Right atrium auricular region (tissue), 2 donors: ENCODE results near the gene B4GALT3. TPM values are rescaled to one million over a fixed set of nuclear protein-coding genes. Genes with fewer than 3 reads are reported as not detected.

Source experiments
- DNase-seq: peaks from one replicate; pipeline ENCODE4 v3.0.0-alpha.2; 2019; ENCODE audit warnings: low spot score
- H3K27ac ChIP-seq, 2 donors: fragments of 200-600 bp; sonication (generic); 1 replicate in 1 of 2; 2 replicates in 1 of 2; pipeline ENCODE4 v1.5.1; 2016 to 2019
- H3K27me3 ChIP-seq, 2 donors: fragments of 200-600 bp; sonication (generic); one replicate each; pipeline versions ENCODE4 v1.5.1 to v1.6.0; 2017 to 2019
- H3K36me3 ChIP-seq: fragments of 200-600 bp; sonication (generic); one replicate; pipeline ENCODE4 v1.5.1; 2016
- H3K4me1 ChIP-seq, 2 donors: fragments of 200-600 bp; sonication (generic); one replicate each; pipeline versions ENCODE4 v1.5.1 to v1.6.0; 2017 to 2019
- H3K4me3 ChIP-seq, 2 donors: fragments of 200-600 bp; sonication (generic); 1 replicate in 1 of 2; 2 replicates in 1 of 2; pipeline ENCODE4 v1.5.1; 2017 to 2019; ENCODE audit warnings: mild to moderate bottlenecking in 1 of 2, moderate library complexity in 1 of 2
- H3K9me3 ChIP-seq, 2 donors: fragments of 200-600 bp; sonication (generic); one replicate each; pipeline ENCODE4 v1.5.1; 2019
- CTCF ChIP-seq, 2 donors: fragments of 200-600 bp; sonication (generic); IDR thresholded peaks; one replicate each; pipeline ENCODE4 v1.5.1; 2019; ENCODE audit warnings: antibody characterized with exemption in 2 of 2
- total RNA-seq, 2 donors: library from RNA; depleted of rRNA; stranded (reverse); fragments of >200 nt; gene quantifications; one replicate each; pipeline ENCODE4 v1.1.0, GENCODE V29; 2016

Gene B4GALT3
- total RNA-seq, 2 donors from 2014 or later, result 24.3 to 32.7 TPM

GRCh38 chr1:161196111-161196510, 18.8 kb upstream of the B4GALT3 start:
- H3K4me3 ChIP-seq, result peak overlapping the region; percentile 48 to 55
- no peaks in the 10 kb centered on the region for H3K9me3 ChIP-seq
- H3K36me3 ChIP-seq, result peaks cover 40% of the 10 kb centered on the region
- H3K27me3 ChIP-seq, result no peaks in the 10 kb centered on the region
- DNase-seq, result no peak
- H3K27ac ChIP-seq, result peak overlapping the region; percentile 93 to 99
- TF ChIP-seq CTCF (IDR thresholded peaks at IDR 0.05), result no peak
- H3K4me1 ChIP-seq, result peaks cover 0 to 78% of the 10 kb centered on the region in 2 donors

GRCh38 chr1:161195171-161195570, 17.9 kb upstream of the B4GALT3 start:
- no peak for TF ChIP-seq CTCF (IDR thresholded peaks at IDR 0.05)
- H3K9me3 ChIP-seq, result no peaks in the 10 kb centered on the region
- H3K36me3 ChIP-seq, result peaks cover 45% of the 10 kb centered on the region
- peak overlapping the region in 1 of 2 donors; percentile 99 for H3K27ac ChIP-seq
- DNase-seq, result no peak
- H3K27me3 ChIP-seq, result no peaks in the 10 kb centered on the region
- H3K4me3 ChIP-seq, result peak overlapping the region; percentile 48 to 55
- peaks cover 0 to 68% of the 10 kb centered on the region in 2 donors for H3K4me1 ChIP-seq

- H3K4me3 ChIP-seq, result peak overlapping the region; percentile 5 to 23
- no peaks in the 10 kb centered on the region for H3K9me3 ChIP-seq
- peaks cover 45% of the 10 kb centered on the region for H3K36me3 ChIP-seq
- H3K27me3 ChIP-seq, result no peaks in the 10 kb centered on the region
- no peak for TF ChIP-seq CTCF (IDR thresholded peaks at IDR 0.05)
- no peak for DNase-seq
- H3K4me1 ChIP-seq, result peaks cover 0 to 53% of the 10 kb centered on the region in 2 donors
- H3K27ac ChIP-seq, result peak overlapping the region; percentile 29 to 33
Observed at GRCh38 chr1:161193561-161194235, 16.4 kb upstream of the B4GALT3 start.

GRCh38 chr1:161192476-161193465, 15.5 kb upstream of the B4GALT3 start:
- TF ChIP-seq CTCF (IDR thresholded peaks at IDR 0.05), result peak; percentile 78 to 91
- Histone ChIP-seq H3K27me3 (no peaks in the 10 kb centered on the region), H3K4me1 (peaks cover 0 to 44% of the 10 kb centered on the region in 2 donors), H3K9me3 (no peaks in the 10 kb centered on the region), H3K36me3 (peaks cover 45% of the 10 kb centered on the region), H3K27ac (peak overlapping the region; percentile 29 to 33), H3K4me3 (no peak overlapping the region)
- no peak for DNase-seq

- no peak for DNase-seq
- no peak for TF ChIP-seq CTCF (IDR thresholded peaks at IDR 0.05)
- peaks cover 45% of the 10 kb centered on the region for H3K36me3 ChIP-seq
- no peaks in the 10 kb centered on the region for H3K27me3 ChIP-seq
- peaks cover 0 to 36% of the 10 kb centered on the region in 2 donors for H3K4me1 ChIP-seq
- no peak overlapping the region for H3K27ac ChIP-seq
- no peak overlapping the region for H3K4me3 ChIP-seq
- no peaks in the 10 kb centered on the region for H3K9me3 ChIP-seq
Observed at GRCh38 chr1:161191971-161192370, 14.7 kb upstream of the B4GALT3 start.
